Hepatic stellate cell (primary cell): Measurements from ENCODE around the gene MTX1.

Experiments used
- DNase-seq: peaks from one replicate; pipeline ENCODE4 v3.0.0; 2011; ENCODE audit warnings: low spot score

Gene MTX1

GRCh38 chr1:155174324-155175280 lies 33.9 kb upstream of the MTX1 start:
- no peak for DNase-seq

GRCh38 chr1:155175281-155175926 lies 33.1 kb upstream of the MTX1 start:
- DNase-seq, result no peak

DNA sequence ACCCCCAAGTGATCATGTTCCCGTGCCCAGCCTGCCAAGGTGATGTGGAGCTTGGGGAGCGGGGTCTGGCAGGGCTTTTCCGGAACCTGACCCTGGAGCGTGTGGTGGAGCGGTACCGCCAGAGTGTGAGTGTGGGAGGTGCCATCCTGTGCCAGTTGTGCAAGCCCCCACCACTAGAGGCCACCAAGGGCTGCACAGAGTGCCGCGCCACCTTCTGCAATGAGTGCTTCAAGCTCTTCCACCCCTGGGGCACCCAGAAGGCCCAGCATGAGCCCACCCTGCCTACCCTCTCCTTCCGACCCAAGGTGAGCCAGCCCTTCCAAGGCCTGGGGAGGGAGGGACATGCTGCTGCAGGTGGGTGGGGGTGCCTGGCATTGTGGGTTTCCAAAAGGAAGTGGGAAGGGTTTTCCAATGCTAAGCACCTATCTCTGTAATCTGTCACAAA lies 32.5 kb upstream of the MTX1 start:
- no peak for DNase-seq

- peak; percentile 97 for DNase-seq
Observed at GRCh38 chr1:155176544-155177071, 31.9 kb upstream of the MTX1 start.

DNA sequence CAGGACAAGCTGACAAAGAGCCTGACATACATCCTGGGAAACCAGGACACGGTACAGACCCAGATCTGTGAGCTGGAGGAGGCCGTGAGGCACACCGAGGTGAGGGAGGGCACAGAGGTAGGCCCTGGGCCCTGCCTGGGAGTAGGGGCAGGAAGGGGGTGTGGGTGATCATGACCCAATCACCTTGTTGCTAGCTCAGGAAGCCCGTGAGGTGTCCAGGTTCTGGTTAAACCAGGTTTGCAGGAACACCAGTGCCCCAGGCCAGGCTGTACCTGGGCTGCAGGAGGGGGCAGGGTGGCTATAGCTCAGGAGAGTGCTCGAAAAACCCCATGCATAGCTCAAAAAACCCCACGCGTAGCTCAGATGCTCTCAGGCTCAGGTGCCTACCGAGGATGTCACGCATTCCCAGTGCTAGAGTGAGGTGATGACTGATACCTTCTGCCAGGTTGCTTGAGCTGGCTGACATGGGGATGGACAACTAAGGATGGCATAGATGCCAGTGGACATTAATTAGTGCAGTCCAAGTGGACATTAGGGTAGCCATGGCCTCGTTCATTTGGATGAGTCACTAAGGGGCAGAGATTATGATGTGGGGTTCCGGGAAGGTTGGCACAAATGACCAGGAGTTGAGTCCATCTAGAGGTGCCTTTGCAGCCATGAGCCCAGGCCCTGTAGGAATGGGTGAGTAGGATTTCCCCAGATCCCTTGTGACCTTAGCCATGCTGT lies 31.1 kb upstream of the MTX1 start:
- DNase-seq, result no peak

GRCh38 chr1:155177918-155178281 lies 30.6 kb upstream of the MTX1 start:
- DNase-seq, result no peak

- no peak for DNase-seq
Observed at GRCh38 chr1:155178441-155179111, 29.9 kb upstream of the MTX1 start.

DNA sequence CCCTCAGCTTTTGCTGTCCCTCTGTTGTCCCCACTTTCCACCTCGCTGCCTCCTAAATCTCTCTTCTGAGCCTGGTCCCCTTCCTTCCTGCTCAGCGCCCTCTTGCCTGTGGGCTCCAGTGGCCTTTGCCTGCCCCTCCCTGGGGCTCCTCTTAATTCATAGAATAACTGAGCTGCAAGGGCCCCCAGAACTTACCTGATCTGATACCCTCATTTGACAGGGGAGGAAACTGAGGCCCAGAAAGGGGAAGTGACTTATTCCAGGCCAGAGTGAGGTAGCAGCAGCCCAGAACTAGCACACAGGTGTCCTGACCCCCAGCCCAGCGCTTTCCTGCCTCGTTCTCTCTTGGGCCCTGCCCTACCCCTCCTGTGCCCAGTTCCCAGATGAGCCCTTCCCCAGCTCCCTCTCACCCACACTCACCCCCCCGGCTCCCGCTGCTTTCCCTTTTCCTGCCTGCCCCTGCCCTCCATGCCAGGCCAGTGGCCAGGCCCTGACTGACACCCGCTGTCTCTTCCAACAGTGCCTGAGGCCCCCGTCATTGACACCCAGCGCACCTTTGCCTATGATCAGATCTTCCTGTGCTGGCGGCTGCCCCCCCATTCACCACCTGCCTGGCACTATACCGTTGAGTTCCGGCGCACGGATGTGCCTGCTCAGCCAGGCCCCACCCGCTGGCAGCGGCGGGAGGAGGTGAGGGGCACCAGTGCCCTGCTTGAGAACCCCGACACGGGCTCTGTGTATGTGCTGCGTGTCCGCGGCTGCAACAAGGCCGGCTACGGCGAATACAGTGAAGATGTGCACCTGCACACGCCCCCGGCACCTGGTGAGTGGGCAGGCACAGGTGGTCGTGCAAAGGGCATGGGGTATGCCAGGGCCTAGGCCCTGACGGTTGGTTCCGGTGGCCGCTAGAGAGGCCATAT lies 29.1 kb upstream of the MTX1 start:
- no peak for DNase-seq

DNA sequence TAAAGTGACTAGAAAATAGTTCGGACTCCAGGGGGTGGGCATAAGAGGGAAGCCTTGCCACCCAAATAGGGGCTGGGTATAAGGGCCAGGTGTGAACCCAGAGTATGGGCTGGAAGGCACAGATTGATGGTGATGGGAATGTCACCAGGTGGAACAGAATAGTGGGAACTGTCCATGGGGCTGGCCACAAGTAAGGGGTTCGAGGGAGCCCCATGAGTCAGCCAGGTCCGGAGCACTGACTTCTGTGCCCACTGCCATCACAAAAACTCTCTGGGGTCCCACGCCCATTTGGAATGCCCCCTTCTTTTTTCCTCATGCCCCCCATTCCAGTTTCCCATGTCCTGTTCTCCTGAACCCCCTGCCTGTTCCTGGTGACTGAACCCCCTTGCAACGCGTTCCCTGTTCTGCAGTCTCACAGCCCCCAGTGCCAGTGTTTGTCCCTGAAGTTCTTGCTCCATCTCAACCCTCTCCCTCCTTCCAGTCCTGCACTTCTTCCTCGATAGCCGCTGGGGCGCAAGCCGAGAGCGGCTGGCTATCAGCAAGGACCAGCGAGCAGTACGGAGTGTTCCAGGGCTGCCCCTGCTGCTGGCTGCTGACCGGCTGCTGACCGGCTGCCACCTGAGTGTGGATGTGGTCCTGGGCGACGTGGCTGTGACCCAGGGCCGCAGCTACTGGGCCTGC lies 27.0 kb upstream of the MTX1 start:
- DNase-seq, result no peak

GRCh38 chr1:155182052-155182550 lies 26.4 kb upstream of the MTX1 start:
- no peak for DNase-seq

DNA sequence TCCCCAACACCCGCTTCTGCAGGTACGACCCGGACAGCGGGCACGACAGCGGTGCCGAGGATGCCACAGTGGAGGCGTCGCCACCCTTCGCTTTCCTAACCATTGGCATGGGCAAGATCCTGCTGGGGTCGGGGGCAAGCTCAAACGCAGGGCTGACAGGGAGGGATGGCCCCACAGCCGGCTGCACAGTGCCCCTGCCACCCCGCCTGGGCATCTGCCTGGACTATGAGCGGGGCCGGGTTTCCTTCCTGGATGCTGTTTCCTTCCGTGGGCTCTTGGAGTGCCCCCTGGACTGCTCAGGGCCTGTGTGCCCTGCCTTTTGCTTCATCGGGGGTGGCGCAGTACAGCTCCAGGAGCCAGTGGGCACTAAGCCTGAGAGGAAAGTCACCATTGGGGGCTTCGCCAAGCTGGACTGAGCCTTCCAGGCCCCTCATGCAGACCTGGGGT lies 24.7 kb upstream of the MTX1 start:
- no peak for DNase-seq

DNA sequence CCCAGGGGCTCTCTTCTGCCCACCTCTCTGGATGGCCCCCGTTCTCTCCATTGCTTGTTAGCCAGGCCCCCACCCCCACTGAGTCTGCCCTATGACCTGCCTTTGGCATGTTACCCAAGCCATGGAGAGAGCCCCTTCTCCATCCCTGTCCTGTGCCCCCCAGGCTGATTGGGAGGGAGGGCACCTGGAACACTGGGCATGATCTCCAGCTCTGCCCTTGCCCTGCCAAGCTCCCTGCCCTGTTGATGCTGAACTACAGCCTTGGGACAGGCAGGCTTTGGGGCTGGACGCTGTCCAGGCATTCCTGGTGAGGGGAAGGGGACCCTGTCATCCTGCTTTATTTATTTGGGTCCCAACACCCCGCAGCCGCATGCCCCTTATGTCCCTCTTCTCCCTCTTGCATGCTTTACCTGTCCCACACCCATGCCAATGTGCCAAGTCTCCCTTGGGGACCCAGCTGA lies 24.1 kb upstream of the MTX1 start:
- DNase-seq, result no peak

GRCh38 chr1:155184835-155185782 lies 23.4 kb upstream of the MTX1 start:
- no peak for DNase-seq

DNA sequence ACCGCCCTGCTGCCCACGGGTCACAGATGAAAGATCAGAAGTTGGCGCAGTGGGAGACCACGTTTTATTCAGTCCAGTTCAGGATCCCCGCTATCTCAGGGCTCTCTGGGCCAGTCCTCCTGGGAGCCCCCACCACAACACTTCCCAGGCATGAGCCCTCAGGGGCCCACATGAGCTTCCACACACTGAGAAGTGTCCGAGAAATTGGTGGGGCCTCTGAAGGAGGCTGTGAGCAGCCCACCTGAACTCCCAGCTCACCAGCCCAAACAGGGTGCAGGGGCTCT lies 22.8 kb upstream of the MTX1 start:
- DNase-seq, result no peak

- DNase-seq, result no peak
Observed at GRCh38 chr1:155186067-155186793, 22.3 kb upstream of the MTX1 start.

DNA sequence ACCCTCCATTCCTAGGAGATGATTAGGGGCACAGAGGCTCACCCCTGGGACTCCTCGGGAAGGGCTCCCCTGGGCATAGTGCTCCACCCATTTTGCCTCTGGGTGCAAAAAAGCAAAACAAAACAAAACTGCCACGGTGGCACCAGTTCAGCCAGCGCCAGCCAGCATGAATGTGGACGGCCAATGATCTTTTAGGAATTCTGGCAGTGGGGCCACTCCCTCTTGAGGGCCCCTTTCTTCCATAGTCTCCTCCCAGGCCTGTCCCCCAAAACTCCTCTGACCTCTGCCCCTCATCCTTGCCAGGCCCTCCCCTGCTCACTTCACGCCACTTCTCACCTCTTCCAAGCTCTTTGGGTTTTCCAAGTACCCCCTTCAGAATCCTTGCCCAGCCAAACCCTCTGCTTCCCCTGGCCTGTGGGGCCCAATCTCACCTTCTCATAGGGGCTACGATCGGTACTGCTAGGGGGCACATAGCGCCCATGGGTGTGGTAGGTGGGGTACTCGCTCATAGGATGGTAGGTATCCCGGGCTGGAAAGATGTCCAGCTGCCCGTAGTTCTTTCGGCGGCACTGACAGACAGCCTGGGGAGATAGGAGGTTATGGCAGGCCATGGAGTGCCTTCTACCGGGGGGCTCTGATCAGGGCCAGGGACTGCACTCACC lies 21.6 kb upstream of the MTX1 start:
- DNase-seq, result no peak

DNA sequence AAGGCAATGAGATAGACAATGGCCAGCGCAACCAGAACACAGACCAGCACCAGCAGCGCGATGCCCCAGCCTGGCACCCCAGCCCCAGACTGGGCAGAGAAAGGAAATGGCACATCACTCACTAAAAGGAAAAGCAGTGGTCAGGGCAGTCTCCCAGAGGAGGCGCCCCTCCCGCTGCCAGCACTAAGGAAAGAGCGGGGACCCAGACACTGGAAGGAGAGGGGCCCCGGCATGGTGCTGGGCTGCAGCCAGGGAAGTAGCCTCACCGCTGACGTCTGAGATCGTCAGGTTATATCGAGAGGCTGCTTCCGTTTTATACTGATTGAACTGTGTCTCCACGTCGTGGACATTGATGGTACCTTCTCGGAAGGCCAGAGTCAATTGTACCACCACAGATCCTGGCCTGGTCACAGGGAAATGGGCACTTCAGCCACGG lies 21.0 kb upstream of the MTX1 start:
- no peak for DNase-seq

DNA sequence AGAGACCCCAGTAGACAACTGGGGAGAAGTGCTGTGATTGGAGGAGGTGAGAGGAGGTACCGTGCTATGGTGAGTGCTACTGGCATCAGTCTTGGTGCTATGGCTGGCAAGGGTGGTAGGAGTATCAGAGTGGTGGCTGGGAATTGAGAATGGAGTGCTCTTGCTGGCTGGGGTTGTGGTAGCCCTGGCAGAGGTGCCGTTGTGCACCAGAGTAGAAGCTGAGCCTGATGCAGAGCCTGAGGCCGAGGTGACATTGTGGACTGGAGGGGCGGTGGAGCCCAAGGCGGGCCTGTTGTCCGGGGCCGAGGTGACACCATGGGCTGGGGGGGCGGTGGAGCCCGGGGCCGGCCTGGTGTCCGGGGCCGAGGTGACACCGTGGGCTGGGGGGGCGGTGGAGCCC lies 20.2 kb upstream of the MTX1 start:
- no peak for DNase-seq
